ENCODE data around the gene ATP8B1.
"Not testable (repeated sequence)": the region's sequence is repeated elsewhere in the genome, so short reads cannot be mapped to it uniquely, and the experiment has no call there.

ATP8B1 gene

DNA sequence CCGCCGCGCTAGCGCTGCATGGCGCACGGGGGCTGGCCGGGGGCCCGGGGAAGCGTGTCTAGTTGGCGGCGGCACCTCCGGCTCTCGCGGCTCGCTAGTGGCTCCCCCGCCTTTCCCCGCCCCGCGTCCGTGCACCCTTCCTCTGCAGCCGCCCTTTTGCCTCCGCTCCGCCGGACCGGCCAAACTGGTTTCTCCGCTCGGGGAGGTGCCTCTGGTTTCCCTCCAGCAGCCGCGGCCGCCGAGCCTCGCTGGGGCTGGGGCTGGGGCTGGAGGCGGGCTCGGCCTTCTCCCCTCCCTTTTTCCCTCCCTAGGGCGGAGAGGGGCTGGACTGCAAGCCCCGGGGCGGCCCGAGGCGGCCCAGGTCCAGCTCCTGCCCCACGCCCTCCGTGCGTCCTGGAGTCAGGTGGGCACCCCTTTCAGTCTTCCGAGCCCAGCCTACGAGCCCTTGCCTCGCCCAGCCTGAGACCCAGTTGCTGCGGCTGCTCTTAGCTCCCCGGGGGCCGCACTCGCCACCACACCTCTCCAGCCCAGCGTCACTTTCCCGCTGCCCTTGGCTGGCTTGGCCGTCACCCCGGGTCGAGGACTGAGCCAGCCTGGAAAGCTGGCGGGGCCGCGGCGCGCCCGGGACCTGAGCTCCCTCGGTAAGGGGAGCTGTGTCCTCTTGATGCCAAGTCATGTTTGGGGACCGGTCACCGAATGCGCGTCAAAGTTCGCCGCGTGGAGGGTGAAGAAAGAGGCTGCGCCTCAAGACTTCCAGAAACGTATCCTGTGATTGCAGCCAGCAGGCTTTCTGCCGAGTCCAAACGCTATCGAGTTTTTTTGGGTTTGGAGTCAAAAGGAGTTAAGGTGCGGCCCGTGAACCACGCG, at the start of gene ATP8B1:
ATP8B1 (minus strand) TSS at position 213 of the 867 bp plus-strand sequence. CDS start 71,508 bp downstream, outside the sequence.
- FAIRE-seq (no peak), DNase-seq (ENCODE audit: insufficient read length, low spot score) (peak; percentile 40)

DNA sequence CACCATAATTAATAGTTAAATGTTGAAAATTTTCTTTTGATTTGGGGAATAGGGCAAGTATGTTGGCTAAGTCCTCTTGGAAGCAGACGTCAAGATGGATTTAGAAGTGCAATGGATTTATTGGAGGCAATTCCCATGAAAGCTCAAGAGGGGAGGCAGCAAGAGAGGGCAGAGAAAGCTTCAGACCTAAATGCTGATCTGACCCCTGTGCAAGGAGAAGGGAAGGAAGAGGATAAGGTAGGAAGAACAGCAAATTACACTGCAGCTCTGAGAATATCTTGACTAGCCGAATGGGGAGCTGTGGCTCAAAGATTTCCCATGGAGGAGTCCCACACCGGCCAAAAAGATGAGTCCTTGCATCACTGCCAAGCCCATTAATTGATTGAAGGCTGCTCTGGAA, 46.9 kb upstream of the ATP8B1 start:
- FAIRE-seq (no peak), DNase-seq (ENCODE audit: insufficient read length, low spot score) (no peak)

DNA sequence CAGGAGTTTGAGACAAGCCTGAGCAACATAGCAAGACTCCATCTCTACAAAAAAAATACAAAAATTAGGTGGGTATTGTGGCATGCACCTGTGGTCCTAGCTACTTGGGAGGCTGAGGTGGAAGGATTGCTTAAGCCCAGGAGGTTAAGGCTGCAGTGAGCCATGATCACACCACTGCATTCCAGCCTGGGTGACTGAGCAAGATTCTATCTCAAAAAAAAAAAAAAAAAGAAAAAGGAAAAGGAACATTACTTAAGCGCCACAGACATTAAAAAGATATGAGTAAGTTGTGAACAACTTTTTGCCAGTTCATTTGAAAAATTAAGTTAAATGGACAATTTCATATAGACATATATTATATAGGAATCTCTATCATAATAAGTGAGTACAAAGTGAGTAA, 45.3 kb upstream of the ATP8B1 start:
- FAIRE-seq; DNase-seq (ENCODE audit: insufficient read length, low spot score): not testable (repeated sequence)

DNA sequence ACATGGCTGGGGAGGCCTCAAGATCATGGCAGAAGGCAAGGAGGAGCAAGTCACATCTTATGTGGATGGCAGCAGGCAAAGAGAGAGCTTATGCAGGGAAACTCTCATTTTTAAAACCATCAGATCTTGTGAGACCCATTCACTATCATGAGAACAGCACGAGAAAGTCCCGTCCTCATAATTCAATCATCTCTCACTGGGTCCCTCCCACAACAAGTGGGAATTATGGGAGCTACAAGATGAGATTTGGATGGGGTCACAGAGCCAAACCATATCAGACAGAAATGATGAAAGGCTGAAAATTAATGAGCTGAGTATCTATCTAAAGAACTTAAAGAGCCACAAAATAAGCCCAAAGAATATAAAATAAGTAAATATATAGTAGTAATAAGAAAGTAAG, 44.3 kb upstream of the ATP8B1 start:
- FAIRE-seq; DNase-seq (ENCODE audit: insufficient read length, low spot score): not testable (repeated sequence)

DNA sequence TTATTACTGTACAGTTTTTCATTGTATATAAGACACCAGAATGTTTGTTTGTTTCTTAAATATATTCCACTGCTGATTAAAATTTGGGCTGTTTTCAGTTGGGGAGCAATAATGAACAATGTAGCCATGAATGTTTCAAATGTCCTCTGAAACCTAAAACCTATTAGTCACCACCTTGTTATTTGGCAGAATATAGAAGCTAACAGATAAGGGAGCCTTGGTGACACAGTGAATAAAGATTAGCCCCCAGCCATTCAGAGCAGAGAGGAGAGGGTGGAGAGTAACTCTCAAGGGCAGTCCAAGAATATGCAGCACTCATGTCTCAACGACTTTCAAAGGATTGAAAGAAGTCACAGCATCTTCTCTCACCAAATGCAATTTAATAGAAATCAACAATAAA, 43.1 kb upstream of the ATP8B1 start:
- FAIRE-seq (no peak), DNase-seq (ENCODE audit: insufficient read length, low spot score) (peak; percentile 58)

DNA sequence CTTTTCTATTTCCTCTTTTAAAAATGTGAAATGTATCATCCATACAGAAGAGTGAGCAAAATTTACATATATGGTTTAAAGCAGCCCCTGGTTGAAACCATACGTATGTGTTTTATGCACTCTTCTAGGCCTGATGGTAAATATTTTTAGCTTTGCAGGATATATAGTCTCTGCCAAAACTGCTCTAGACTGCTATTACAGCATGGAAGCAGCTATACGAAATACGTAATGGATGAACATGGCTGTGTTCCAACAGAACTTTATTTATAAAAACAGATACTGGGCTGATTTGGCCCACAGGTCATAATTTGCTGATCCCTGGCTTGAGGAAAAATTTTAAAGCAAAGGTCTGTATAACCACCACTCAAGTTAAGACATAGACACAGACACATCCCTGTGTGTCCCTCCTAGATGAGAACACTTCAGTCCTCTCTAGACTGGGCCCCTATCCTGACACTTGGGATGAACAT, 42.5 kb upstream of the ATP8B1 start:
- no peak for FAIRE-seq
- DNase-seq (ENCODE audit: insufficient read length, low spot score): no peak

DNA sequence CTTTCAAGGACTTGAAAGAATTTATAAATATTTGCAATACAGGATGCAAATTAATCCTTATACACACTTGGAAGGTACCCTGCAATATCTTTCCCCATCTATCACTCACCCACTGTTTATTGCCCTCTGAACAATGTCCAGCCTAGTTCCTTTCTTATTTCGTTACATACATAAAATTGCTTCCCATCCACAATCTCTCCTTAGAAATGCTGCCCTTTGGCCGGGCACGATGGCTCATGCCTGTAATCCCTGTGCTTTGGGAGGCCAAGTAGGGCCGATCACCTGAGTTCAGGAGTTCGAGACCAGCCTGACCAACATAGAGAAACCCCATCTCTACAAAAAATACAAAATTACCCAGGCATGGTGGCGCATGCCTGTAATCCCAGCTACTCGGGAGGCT, 41.2 kb upstream of the ATP8B1 start:
- FAIRE-seq (no peak), DNase-seq (ENCODE audit: insufficient read length, low spot score) (no peak)

DNA sequence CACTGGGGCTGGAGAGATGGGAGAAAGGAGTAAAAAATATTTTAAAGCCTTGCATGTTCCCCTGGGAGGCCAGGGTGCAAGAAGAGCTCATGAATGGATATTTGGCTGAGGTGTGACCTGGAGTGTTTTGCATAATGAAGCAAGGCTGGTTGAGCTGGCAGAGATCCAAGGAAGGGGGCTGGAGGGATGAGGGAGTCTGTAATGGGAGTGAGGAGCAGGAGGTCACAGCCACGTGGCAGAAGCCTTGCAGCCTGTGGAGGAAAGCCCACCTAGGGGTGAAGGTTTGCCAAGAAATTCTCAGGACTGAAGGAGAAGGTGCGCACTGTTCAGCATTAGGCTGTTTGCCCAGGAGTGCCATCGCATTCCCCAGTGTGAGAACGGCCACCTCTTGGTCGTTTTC, 40.3 kb upstream of the ATP8B1 start:
- DNase-seq (ENCODE audit: insufficient read length, low spot score): no peak
- FAIRE-seq: no peak

DNA sequence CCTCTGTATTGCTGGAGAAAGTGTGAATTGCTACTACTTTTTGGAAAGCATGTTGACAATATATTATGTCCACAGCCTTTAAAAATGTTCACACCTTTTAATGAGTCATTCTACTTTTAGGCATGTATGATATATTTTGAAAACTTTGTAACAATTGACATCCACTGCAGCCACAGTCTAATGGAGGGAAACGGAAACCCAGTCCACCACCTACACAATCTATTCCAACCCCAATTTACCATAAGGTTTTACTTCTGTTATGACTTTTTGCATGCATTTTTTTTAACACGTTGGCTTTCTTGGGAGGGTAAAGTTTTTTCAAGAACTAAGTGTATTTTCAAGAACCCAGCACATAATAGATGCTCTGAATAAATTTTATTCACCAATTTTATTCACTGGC, 38.5 kb upstream of the ATP8B1 start:
- DNase-seq (ENCODE audit: insufficient read length, low spot score): no peak
- FAIRE-seq: no peak

DNA sequence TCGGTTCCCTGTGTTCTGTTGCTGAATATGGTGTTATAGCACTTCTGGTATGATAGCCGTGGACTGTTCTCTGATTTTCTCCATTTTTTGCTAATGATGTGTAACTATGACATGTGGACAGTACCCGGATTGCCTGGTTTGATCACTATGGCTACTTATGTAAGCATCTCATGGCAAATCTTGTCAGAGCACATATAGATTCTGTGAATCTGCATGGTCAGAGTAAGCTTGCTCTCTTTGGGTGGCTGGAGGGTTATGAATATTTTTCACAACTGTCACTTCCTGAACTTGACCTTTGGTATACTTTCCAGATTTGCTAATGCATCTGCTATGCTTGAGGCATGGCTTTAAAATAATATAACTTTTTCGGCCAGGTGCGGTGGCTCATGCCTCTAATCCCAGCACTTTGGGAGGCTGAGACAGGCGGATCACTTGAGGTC, 36.8 kb upstream of the ATP8B1 start:
- DNase-seq (ENCODE audit: insufficient read length, low spot score) (peak; percentile 26), FAIRE-seq (no peak)

DNA sequence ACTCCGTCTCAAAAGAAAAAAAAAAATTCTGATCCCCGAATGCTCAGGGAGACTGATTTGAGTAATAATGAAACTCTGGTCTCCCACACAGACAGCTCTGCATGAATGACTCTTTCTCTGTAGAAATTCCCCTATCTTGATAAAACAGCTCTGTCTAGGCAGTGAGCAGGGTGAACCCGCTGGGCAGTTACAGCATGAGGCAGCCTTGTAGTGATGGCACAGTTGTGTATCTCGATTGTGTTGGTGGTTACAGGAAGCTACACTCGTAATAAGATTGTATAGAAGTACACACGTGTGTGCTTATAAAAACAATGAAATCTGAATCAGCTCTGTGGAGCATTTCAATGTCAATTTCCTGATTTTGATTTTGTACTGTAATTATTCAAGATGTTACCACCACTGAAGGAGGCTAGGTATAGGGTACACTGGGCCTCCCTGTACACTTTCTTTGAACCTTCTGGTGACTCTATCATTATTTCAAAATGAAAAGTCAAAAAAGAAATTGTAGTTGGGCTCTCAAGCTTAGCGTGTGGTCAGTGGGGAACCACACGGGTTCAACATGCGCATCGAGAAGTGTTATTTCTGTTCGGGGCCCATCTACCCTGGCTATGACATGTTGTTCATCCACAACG, 34.9 kb upstream of the ATP8B1 start:
- DNase-seq (ENCODE audit: insufficient read length, low spot score) (no peak), FAIRE-seq (no peak)

DNA sequence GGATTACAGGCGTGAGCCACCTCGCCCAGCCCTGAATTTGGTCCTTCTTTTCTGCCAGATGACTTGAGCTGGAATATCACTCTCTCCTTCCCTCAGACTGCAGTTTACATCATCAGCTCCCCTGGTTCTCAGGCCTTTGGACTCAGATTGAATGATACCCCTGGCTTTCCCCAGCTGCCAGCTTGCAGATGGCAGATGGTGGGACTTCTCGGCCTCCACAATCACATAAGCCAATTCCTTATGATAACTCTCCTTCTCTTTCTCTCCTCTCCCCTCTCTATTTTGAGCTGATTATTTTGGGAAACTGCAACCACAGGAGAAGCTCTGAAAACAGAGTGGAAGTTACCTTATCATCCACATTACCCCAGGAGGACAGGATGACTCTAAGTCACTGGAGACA, 33.4 kb upstream of the ATP8B1 start:
- no peak for DNase-seq (ENCODE audit: insufficient read length, low spot score)
- FAIRE-seq: no peak

DNA sequence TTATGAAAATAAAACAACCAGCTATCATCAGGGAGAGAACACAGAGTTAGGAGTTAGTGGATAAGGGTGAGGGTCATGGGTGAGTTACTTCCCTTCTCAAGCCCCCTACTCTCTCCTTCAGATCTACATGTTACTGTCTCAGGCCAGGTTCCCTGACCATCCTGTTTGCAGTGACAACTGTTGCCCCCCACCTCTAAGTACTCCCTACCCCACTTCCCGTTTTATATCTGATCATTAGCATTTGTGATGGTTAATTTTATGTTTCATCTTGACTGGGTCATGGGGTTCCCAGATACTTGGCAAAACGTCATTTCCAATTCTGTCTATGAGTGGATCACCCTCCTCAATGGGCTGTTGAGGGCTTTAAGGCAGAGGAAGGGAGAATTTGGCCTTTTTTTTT, 32.8 kb upstream of the ATP8B1 start:
- no peak for FAIRE-seq
- DNase-seq (ENCODE audit: insufficient read length, low spot score): no peak

DNA sequence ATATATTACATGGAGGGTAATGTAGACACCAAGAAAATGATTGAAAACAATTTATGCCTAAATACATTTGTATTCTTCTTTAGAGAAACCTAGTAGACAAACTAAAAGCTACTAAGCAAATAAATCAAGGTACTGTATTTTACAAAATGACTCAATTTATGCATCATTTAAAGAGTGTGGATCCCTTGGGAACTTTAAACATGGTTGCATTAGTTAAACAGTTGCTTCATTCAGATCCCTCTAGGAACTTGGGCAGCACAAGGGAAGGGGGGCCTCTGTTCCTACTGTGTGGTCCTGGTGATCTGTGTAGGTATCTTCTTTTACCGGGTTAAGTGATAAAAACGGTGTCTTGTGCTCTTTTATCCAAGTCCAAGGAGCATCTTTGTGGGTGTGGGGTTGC, 31.5 kb upstream of the ATP8B1 start:
- DNase-seq (ENCODE audit: insufficient read length, low spot score) (no peak), FAIRE-seq (no peak)

DNA sequence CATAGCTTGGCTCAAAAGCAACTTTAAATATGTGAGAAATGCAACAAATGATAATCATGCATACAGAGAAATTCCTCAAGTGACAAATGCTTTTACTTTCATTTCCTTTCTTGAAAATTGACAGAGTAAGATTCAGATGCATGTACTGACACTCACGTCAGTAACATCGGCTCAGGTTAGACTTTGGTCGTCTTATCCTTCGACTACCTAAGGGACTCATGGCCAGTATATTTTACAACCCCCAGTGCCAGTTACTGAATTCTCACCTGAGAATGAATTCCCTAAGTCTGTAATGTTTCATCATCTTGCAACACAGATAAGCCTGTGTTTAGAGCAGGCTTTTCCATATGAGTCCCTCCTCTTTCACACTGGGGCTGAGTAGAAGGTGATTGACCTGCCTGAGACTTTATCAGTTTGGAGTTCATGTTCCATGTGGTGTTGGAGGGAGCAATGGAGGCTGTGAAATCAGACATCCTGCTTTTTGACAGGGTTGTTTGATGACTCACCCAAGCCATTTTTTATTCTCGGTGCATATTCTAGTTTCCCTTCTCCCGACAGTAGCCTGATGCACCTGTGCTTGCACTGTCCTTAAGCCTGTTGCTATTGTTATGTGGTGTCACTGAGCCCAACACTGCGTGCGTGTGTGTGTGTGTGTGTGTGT, 30.5 kb upstream of the ATP8B1 start:
- no peak for DNase-seq (ENCODE audit: insufficient read length, low spot score)
- FAIRE-seq: peak; percentile 36

DNA sequence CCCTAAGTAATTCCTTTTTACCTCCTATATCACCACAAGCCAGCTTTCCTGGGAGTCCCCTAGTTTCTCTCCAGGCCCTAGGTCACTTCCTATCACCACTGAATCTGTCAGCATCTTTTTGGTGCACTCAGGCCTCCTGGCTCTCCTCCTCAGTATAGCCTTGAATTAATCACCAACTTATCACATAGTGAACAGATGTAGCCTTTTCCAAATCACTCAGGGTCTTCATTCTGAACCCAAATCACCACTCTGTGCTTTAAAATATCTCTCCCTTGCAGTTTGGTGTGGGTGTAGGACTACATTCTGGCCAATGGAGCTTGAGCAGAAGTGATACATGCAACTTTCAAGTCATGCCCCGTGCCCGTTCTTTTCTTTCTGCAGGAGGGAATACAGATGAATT, 29.6 kb upstream of the ATP8B1 start:
- no peak for DNase-seq (ENCODE audit: insufficient read length, low spot score)
- FAIRE-seq: no peak

DNA sequence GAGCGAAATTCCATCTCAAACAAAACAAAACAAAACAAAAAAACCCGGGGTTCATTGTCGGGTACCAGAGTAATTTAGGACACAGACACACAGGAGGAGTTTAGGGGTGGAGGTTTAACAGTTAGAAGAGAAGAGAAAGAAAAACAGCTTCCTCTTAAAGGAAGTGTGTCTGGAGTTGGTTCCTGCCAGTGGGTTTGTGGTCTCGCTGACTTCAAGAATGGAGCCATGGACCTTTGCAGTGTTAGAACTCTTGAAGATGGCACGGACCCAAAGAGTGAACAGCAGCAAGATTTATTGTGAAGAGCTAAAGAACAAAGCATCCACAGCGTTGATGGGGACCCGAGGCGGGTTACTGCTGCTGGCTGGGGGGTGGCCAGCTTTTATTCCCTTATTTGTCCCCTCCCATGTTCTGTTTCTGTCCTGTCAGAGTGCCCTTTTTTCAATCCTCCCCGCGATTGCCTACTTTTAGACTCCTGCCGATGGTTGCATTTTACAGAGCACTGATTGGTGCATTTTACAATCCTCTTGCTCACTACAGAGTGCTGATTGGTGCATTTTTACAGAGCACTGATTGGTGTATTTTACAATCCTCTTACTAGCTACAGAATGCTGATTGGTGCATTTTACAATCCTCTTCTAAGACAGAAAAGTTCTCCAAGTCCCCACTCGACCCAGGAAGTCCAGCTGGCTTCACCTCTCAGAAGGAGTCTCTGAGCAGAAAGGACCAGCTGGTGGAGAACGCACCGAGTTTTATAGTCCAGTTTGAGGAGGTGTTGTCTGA, 28.7 kb upstream of the ATP8B1 start:
- FAIRE-seq (no peak), DNase-seq (ENCODE audit: insufficient read length, low spot score) (no peak)

DNA sequence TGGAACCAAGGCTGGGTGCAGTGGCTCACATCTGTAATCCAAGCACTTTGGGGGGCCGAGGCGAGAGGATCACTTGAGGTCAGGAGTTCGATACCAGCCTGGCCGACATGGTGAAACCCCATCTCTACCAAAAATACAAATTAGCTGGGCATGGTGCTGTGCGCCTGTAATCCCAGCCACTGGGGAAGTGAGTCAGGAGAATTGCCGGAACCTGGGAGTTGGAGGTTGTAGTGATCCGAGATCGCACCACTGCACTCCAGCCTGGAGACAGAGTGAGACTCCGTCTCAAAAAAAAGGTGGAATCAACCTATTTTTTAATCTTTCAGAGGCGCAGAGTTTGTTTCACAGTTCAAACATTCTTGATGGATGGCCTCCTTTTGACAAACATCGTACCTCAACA, 24.5 kb upstream of the ATP8B1 start:
- DNase-seq (ENCODE audit: insufficient read length, low spot score) (no peak), FAIRE-seq (no peak)

DNA sequence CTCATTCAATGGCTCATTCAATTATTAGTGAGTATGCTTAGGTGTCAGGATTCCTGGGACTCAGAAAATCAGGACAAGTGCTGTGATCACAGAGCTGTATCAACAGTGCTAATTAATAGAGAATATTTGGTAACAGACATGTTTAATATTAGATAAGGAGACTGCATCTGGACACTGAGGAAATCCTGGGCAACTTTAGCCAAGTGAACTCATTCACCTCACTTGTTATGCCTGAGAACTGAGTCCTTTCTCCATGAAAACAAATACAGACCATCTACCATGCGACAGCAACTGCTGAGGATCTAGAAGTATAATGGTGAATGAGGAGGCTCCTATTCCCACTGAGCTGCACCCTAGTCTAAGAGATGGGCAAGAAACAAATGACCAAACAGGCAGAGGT, 23.1 kb upstream of the ATP8B1 start:
- no peak for DNase-seq (ENCODE audit: insufficient read length, low spot score)
- FAIRE-seq: no peak

DNA sequence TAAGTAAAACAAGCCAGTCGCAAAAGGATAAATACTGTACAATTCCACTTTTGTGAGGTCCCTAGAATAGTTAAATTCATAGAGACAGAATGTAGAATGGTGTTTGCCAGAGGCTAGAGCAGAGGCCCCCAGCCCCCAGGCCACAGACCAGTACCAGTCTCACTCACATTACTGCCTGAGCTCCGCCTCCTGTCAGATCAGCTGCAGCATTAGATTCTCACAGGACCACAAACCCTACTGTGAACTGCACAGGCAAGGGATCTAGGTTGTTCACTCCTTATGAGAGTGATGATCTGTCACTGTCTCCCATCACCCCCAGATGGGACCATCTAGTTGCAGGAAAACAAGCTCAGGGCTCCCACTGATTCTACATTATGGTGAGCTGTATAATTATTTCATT, 17.5 kb upstream of the ATP8B1 start:
- not testable (repeated sequence) for FAIRE-seq; DNase-seq (ENCODE audit: insufficient read length, low spot score)
